Spleen (tissue), 7 donors: ENCODE results near the gene MKNK1.

Experiments
- CTCF ChIP-seq, 11 experiments: fragments of 200-600 bp in 7 of 11; fragments of 450-650 bp in 4 of 11; sonication (generic) in 4 of 11; IDR thresholded peaks in 8 of 11; conservative IDR thresholded peaks in 3 of 11; 1 replicate in 7 of 11; 2 replicates in 4 of 11; pipeline versions ENCODE4 v1.4.0 to v1.8.0; 2016 to 2021; ENCODE audit warnings: antibody characterized with exemption in 11 of 11, inconsistent platforms in 4 of 11, mild to moderate bottlenecking in 1 of 11
- POLR2A ChIP-seq, 3 donors: fragments of 450-650 bp; IDR thresholded peaks; one replicate each; pipeline ENCODE4 v1.5.1; 2017; ENCODE audit warnings: antibody characterized with exemption in 3 of 3, mild to moderate bottlenecking in 1 of 3
- donor health status: DM: no; HTN: no; CAD: no; lungs with moderate emphysema.
- donor health status: DM: no; HTN: no; CAD: no.
- donor health status: DM: no; HTN: no; CAD: no.

GRCh38 chr1:46553506-46553905 lies 50.6 kb downstream of the MKNK1 start:
- TF ChIP-seq CTCF (IDR thresholded peaks at IDR 0.05 in 8 of 11, conservative IDR thresholded peaks at IDR 0.05 in 3 of 11): no peak
- no peak for TF ChIP-seq POLR2A (IDR thresholded peaks at IDR 0.05)
